Sigmoid colon (tissue), 4 donors: ENCODE data around the gene C1orf210.

Experiments used
- POLR2AphosphoS5 ChIP-seq, 4 donors: sonication (generic); formaldehyde crosslinking; IDR thresholded peaks; one replicate each; pipeline ENCODE4 v1.6.1; 2017; ENCODE audit warnings: antibody characterized with exemption in 4 of 4
- TF ChIP-seq, protein P1 (sequence below), 4 experiments: fragments of 450-650 bp in 3 of 4; fragments of 200-600 bp in 1 of 4; IDR thresholded peaks; one replicate each; pipeline ENCODE4 v1.5.1; 2016 to 2019; ENCODE audit warnings: antibody characterized with exemption in 4 of 4, mild to moderate bottlenecking in 3 of 4, moderate library complexity in 2 of 4

DNA sequence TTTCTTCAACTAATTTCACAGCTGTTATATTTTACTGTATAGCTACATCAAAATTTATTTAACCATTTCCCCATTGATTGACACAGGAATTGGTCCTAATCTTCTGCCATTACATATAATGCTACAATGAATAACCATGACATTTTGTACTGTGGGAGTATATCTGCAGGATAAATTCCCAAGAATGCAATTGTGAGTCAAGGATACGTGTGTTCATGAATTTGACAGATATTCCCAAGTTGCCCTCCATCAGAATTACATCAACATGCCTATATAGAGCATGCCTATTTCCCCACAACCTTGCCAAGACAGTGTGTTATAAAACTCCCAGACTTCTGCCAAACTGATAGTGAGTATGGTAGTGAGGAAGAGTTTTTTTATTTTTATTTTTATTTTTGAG, 12.7 kb upstream of the C1orf210 start:
- TF ChIP-seq, protein P1, sequence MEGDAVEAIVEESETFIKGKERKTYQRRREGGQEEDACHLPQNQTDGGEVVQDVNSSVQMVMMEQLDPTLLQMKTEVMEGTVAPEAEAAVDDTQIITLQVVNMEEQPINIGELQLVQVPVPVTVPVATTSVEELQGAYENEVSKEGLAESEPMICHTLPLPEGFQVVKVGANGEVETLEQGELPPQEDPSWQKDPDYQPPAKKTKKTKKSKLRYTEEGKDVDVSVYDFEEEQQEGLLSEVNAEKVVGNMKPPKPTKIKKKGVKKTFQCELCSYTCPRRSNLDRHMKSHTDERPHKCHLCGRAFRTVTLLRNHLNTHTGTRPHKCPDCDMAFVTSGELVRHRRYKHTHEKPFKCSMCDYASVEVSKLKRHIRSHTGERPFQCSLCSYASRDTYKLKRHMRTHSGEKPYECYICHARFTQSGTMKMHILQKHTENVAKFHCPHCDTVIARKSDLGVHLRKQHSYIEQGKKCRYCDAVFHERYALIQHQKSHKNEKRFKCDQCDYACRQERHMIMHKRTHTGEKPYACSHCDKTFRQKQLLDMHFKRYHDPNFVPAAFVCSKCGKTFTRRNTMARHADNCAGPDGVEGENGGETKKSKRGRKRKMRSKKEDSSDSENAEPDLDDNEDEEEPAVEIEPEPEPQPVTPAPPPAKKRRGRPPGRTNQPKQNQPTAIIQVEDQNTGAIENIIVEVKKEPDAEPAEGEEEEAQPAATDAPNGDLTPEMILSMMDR (IDR thresholded peaks at IDR 0.05), result no peak
- TF ChIP-seq POLR2AphosphoS5 (IDR thresholded peaks at IDR 0.05), result no peak
